K562 (cell line): ENCODE data around the gene MLYCD. TPM values are rescaled to one million over a fixed set of nuclear protein-coding genes. Genes with fewer than 3 reads are reported as not detected.

Experiments used
- ATAC-seq: fragments of 200-7000 bp; cut with Tn5 transposase; 3 replicates; pipeline ENCODE4 v1.9.1; 2020; ENCODE audit warnings: moderate library complexity
- BruUV-seq: library from RNA; stranded (reverse); fragments of 400-500 nt; replicated peaks from 2 replicates; lab custom pipeline; 2021; lab: Mats Ljungman, UMichigan
- CTCF ChIA-PET: fragments of 300-600 bp; formaldehyde crosslinking; extraction: SDS; loops from one replicate; lab custom pipeline; 2021; ENCODE audit warnings: low intra/inter-chr PET ratio; lab: Yijun Ruan, JAX
- POLR2A ChIA-PET: fragments of 300-600, 350-650 bp; sonication (Branson Sonifier 250); formaldehyde crosslinking; extraction: SDS; loops from one replicate; lab custom pipeline; 2021; ENCODE audit warnings: antibody characterized with exemption, inconsistent platforms; lab: Yijun Ruan, JAX
- DNase-seq, 4 experiments: peaks; one replicate each; pipeline versions ENCODE4 v3.0.0 to v3.0.0-alpha.2; 2011 to 2018; ENCODE audit warnings: low spot score in 3 of 4, mixed read lengths in 3 of 4; ENCODE audit errors: extremely low read depth in 1 of 4
- FAIRE-seq: peaks from 2 replicates; lab custom pipeline; 2011; peaks lifted over from hg19 to GRCh38; lab: Jason Lieb, UNC
- H2AFZ ChIP-seq: 2 replicates; pipeline ENCODE4 v1.6.0; 2011; ENCODE audit warnings: low read depth, low read length, control low read depth, inconsistent platforms
- H3K27ac ChIP-seq: fragments of 200-600 bp; 3 replicates; pipeline ENCODE4 v1.8.0; 2011; ENCODE audit warnings: low read depth, mild to moderate bottlenecking, control low read depth, inconsistent platforms, low read length, moderate library complexity, mixed read lengths; ENCODE audit errors: extremely low read depth
- H3K27me3 ChIP-seq, 2 experiments: fragments of 300-600 bp in 1 of 2; 2 replicates in 1 of 2; 3 replicates in 1 of 2; pipeline versions ENCODE4 v1.6.0 to v1.8.0; 2011; ENCODE audit warnings: inconsistent platforms in 2 of 2, low read length in 2 of 2, mild to moderate bottlenecking in 1 of 2, mixed read lengths in 1 of 2, moderate library complexity in 1 of 2; ENCODE audit not compliant: control insufficient read depth in 2 of 2, insufficient read depth in 2 of 2
- H3K36me3 ChIP-seq: fragments of 300-600 bp; 3 replicates; pipeline ENCODE4 v1.8.0; 2011; ENCODE audit warnings: mild to moderate bottlenecking, low read length, inconsistent platforms; ENCODE audit not compliant: control insufficient read depth, insufficient read depth
- H3K4me1 ChIP-seq, 2 experiments: fragments of 200-600 bp in 1 of 2; replicated peaks in 1 of 2; 2 replicates in 1 of 2; 3 replicates in 1 of 2; pipeline versions ENCODE4 v1.5.1 to v1.8.0; 2011; ENCODE audit warnings: inconsistent platforms in 2 of 2, low read length in 2 of 2, mild to moderate bottlenecking in 1 of 2, mixed read lengths in 1 of 2, moderate library complexity in 1 of 2; ENCODE audit not compliant: control insufficient read depth in 2 of 2, insufficient read depth in 2 of 2
- H3K4me2 ChIP-seq: 2 replicates; pipeline ENCODE4 v1.6.1; 2011; ENCODE audit warnings: low read length, control low read depth, inconsistent platforms, mixed read lengths; ENCODE audit not compliant: insufficient read depth
- H3K4me3 ChIP-seq: fragments of 200-600 bp; sonication (generic), shearing (Covaris generic); 2 replicates; pipeline ENCODE4 v1.5.1; 2016; ENCODE audit warnings: control low read depth, inconsistent platforms
- H3K79me2 ChIP-seq: fragments of 200-600 bp; 3 replicates; pipeline ENCODE4 v1.8.0; 2011; ENCODE audit warnings: low read length, inconsistent platforms; ENCODE audit not compliant: control insufficient read depth, insufficient read depth
- H3K9ac ChIP-seq, 2 experiments: 2 replicates each; pipeline versions ENCODE4 v1.6.0 to v1.6.1; 2011; ENCODE audit warnings: low read depth in 2 of 2, low read length in 2 of 2, control low read depth in 1 of 2, inconsistent platforms in 1 of 2, mild to moderate bottlenecking in 1 of 2, mixed read lengths in 1 of 2; ENCODE audit not compliant: insufficient read depth in 1 of 2
- H3K9me1 ChIP-seq: one replicate; pipeline ENCODE4 v1.6.0; 2011; ENCODE audit warnings: inconsistent platforms, mild to moderate bottlenecking, low read length, moderate library complexity; ENCODE audit not compliant: control insufficient read depth, insufficient read depth
- H3K9me3 ChIP-seq: replicated peaks from 2 replicates; pipeline ENCODE4 v1.5.1; 2011; ENCODE audit warnings: low read depth, low read length, inconsistent platforms; ENCODE audit not compliant: control insufficient read depth, insufficient read depth
- H4K20me1 ChIP-seq: replicated peaks from 2 replicates; pipeline ENCODE4 v1.6.1; 2011; ENCODE audit warnings: low read length, inconsistent platforms, mixed read lengths; ENCODE audit not compliant: control insufficient read depth, insufficient read depth
- BACH1 ChIP-seq: fragments of 200-800 bp; sonication (Bioruptor generic); IDR thresholded peaks from 2 replicates; pipeline ENCODE4 v1.6.1; 2016; ENCODE audit warnings: missing genetic modification characterization, missing compliant biosample characterization
- EGR1 ChIP-seq: fragments of 450-650 bp; conservative IDR thresholded peaks from 2 replicates; pipeline ENCODE4 v1.6.1; 2017; ENCODE audit warnings: mild to moderate bottlenecking
- MAX ChIP-seq: sonication (generic); formaldehyde crosslinking; IDR thresholded peaks from 2 replicates; pipeline ENCODE4 v1.9.0; 2022; ENCODE audit warnings: mild to moderate bottlenecking, missing genetic modification reagents
- POLR2G ChIP-seq: fragments of 200-400 bp; formaldehyde crosslinking; IDR thresholded peaks from 2 replicates; pipeline ENCODE4 v1.6.1; 2017; ENCODE audit warnings: low read depth, mild to moderate bottlenecking, antibody characterized with exemption, low read length, moderate library complexity
- ZNF282 ChIP-seq: sonication (generic); formaldehyde crosslinking; IDR thresholded peaks from 2 replicates; pipeline ENCODE4 v1.8.1; 2023; ENCODE audit warnings: missing genetic modification reagents
- ZNF407 ChIP-seq: fragments of 450-650 bp; IDR thresholded peaks from 2 replicates; pipeline ENCODE4 v1.6.1; 2016; ENCODE audit warnings: low read depth
- WGBS: fragments of 100-300 bp; shearing (Covaris generic); methylation state at CpG from one replicate; pipeline ENCODE4 v1.1.6; 2016; ENCODE audit warnings: low coverage, mixed read lengths; ENCODE audit not compliant: insufficient coverage; ENCODE audit errors: missing lambda C conversion rate; 5-methylcytosine and 5-hydroxymethylcytosine counted together
- in situ Hi-C: fragments of 300-500 bp; cut with MboI; formaldehyde crosslinking; loops from 4 replicates; pipeline ENCODE4 v1.15.0; 2018; ENCODE audit warnings: inconsistent platforms, mixed read lengths
- intact Hi-C: fragments of 100-400 bp; cut with micrococcal nuclease; formaldehyde crosslinking; loops from 2 replicates; pipeline ENCODE4 v1.14.2; 2022
- polyA plus RNA-seq, 8 experiments: library from polyadenylated mRNA; depleted of rRNA in 4 of 8; stranded (reverse) in 5 of 8; unstranded in 3 of 8; fragments of >200 nt; fragmentation: Nextera tagmentation in 2 of 8; fragmentation: Illumina TruSeq in 1 of 8; extraction: Ambion mirVana in 2 of 8; extraction: Trizol in 1 of 8; gene quantifications; 2 replicates each; pipeline versions ENCODE4 v1.2.1 to v1.2.3, GENCODE V29; 2011 to 2014; ENCODE audit warnings: inconsistent platforms in 1 of 8, missing spikeins in 1 of 8
- total RNA-seq, 7 experiments: library from RNA; depleted of rRNA in 6 of 7; stranded (reverse); fragments of >200 nt in 6 of 7; fragmentation: Illumina TruSeq in 2 of 7; extraction: Trizol in 2 of 7; gene quantifications; 2 replicates each; pipeline versions ENCODE4 v1.2.1 to v1.2.3, GENCODE V29; 2011 to 2021; ENCODE audit warnings: low replicate concordance in 1 of 7

MLYCD gene
- total and polyA plus RNA-seq, 9 of the 15 experiments (the other 6 are each of a cell fraction or from before 2014, with no cell fraction given), result 0.15 to 2.0 (median 1.0) TPM

- DNase-seq, result no peak
- in situ Hi-C loops, result no loop called here
- BruUV-seq, result no TSS peak
- ChIA-PET CTCF (no interaction called here), POLR2A (interaction anchor here (0.6 to 1.4 kb wide), 4 partner anchors 9 to 115 kb away, joined by 3 to 4 read pairs (median 4); no protein-coding TSS in a partner anchor)
- Histone ChIP-seq H4K20me1 (peaks cover 21% of the 10 kb centered on the region), H3K9ac (no peak overlapping the region), H3K4me1 (peaks cover 0 to 42% of the 10 kb centered on the region in 2 experiments; a peak in 2 of 5 replicates), H3K9me3 (no peaks in the 10 kb centered on the region), H3K4me3 (no peak overlapping the region), H3K79me2 (no peaks in the 10 kb centered on the region), H3K4me2 (no peak overlapping the region), H3K9me1 (no peaks in the 10 kb centered on the region), H3K27ac (no peak overlapping the region), H3K27me3 (peaks cover 65 to 88% of the 10 kb centered on the region in 2 experiments), H2AFZ (no peak overlapping the region), H3K36me3 (no peaks in the 10 kb centered on the region)
- FAIRE-seq, result no peak
- TF ChIP-seq ZNF282 (CRISPR knock-in tag) (no peak), EGR1 (0 out of 2 replicates have a peak, but pooled peaks have one; percentile 6)
- ATAC-seq, result no peak
- WGBS, result 2% methylated on average over 28 of the region's 28 CpGs
- intact Hi-C loops, result no loop called here
Measured at GRCh38 chr16:83933885-83934683, 35.2 kb downstream of the MLYCD start.

- ChIA-PET CTCF (no interaction called here), POLR2A (interaction anchor here (0.6 to 1.4 kb wide), 4 partner anchors 9 to 120 kb away, joined by 3 to 4 read pairs (median 3); no protein-coding TSS in a partner anchor)
- in situ Hi-C loops, result no loop called here
- H3K79me2 ChIP-seq, result no peaks in the 10 kb centered on the region
- H3K4me2 ChIP-seq, result no peak overlapping the region
- WGBS, result 7% methylated on average over 12 of the region's 12 CpGs
- intact Hi-C loops, result no loop called here
- H3K9me1 ChIP-seq, result no peaks in the 10 kb centered on the region
- no peaks in the 10 kb centered on the region for H3K36me3 ChIP-seq
- H4K20me1 ChIP-seq, result peaks cover 21% of the 10 kb centered on the region
- no TSS peak for BruUV-seq
- H3K27ac ChIP-seq, result no peak overlapping the region
- FAIRE-seq, result no peak
- H3K27me3 ChIP-seq, result peaks cover 65 to 83% of the 10 kb centered on the region in 2 experiments
- ATAC-seq, result no peak; the same call in 2 of the 3 replicates
- no peak overlapping the region for H3K9ac ChIP-seq
- H3K4me3 ChIP-seq, result no peak overlapping the region
- no peaks in the 10 kb centered on the region for H3K9me3 ChIP-seq
- peaks cover 0 to 47% of the 10 kb centered on the region in 2 experiments; a peak in 2 of 5 replicates for H3K4me1 ChIP-seq
- H2AFZ ChIP-seq, result no peak overlapping the region
- no peak for TF ChIP-seq ZNF407
- TF ChIP-seq POLR2G, result 0 out of 2 replicates have a peak, but pooled peaks have one; percentile 13
- TF ChIP-seq MAX (CRISPR knock-in tag), result no peak
- no peak for TF ChIP-seq BACH1 (tag)
- TF ChIP-seq, all 486 proteins: peak for 1
- DNase-seq, result no peak
Measured at GRCh38 chr16:83934684-83934977, 35.7 kb downstream of the MLYCD start.
